ENCODE results near the gene FIGN. TPM values are rescaled to one million over a fixed set of nuclear protein-coding genes. Genes with fewer than 3 reads are reported as not detected.
A peak's percentile ranks its signal among the peaks of the same experiment; 100 is the strongest.

Gene FIGN
- total and polyA plus RNA-seq, 2 of the 13 experiments (the other 11 are each of a cell fraction or from before 2014, with no cell fraction given), result 6.6 to 6.7 TPM

- TF ChIP-seq CBX2 (IDR thresholded peaks at IDR 0.05; ENCODE audit: low read depth, low read length) (no peak), CBX2 (CRISPR knock-in tag; IDR thresholded peaks at IDR 0.05; ENCODE audit: low read depth) (no peak), AFF4 (CRISPR knock-in tag; IDR thresholded peaks at IDR 0.05) (no peak), ZFP1 (CRISPR knock-in tag; IDR thresholded peaks at IDR 0.05) (no peak), IKZF1 (IDR thresholded peaks at IDR 0.05) (no peak), UBTF (CRISPR knock-in tag; IDR thresholded peaks at IDR 0.05) (no peak), CEBPB (IDR thresholded peaks at IDR 0.05; ENCODE audit: borderline replicate concordance, low read depth, low read length) (peak; percentile 92), TARDBP (CRISPR knock-in tag; IDR thresholded peaks at IDR 0.05) (no peak), TP53 (CRISPR knock-in tag; conservative IDR thresholded peaks at IDR 0.05) (no peak), ZSCAN20 (CRISPR knock-in tag; IDR thresholded peaks at IDR 0.05; ENCODE audit: borderline replicate concordance) (no peak), HMGA1 (CRISPR knock-in tag; conservative IDR thresholded peaks at IDR 0.05) (no peak), GPN1 (CRISPR knock-in tag; IDR thresholded peaks at IDR 0.05; ENCODE audit: borderline replicate concordance) (no peak), ZBTB25 (CRISPR knock-in tag; IDR thresholded peaks at IDR 0.05) (peak; percentile 64; the same call in 1 of the 2 replicates), KLF11 (CRISPR knock-in tag; IDR thresholded peaks at IDR 0.05) (no peak), IKZF4 (CRISPR knock-in tag; IDR thresholded peaks at IDR 0.05; ENCODE audit: borderline replicate concordance, low read depth, not compliant biosample characterization) (no peak)
- TF ChIP-seq, protein P1, sequence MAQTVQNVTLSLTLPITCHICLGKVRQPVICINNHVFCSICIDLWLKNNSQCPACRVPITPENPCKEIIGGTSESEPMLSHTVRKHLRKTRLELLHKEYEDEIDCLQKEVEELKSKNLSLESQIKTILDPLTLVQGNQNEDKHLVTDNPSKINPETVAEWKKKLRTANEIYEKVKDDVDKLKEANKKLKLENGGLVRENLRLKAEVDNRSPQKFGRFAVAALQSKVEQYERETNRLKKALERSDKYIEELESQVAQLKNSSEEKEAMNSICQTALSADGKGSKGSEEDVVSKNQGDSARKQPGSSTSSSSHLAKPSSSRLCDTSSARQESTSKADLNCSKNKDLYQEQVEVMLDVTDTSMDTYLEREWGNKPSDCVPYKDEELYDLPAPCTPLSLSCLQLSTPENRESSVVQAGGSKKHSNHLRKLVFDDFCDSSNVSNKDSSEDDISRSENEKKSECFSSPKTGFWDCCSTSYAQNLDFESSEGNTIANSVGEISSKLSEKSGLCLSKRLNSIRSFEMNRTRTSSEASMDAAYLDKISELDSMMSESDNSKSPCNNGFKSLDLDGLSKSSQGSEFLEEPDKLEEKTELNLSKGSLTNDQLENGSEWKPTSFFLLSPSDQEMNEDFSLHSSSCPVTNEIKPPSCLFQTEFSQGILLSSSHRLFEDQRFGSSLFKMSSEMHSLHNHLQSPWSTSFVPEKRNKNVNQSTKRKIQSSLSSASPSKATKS (CRISPR knock-in tag; IDR thresholded peaks at IDR 0.05), result no peak
- TF ChIP-seq, protein P2, sequence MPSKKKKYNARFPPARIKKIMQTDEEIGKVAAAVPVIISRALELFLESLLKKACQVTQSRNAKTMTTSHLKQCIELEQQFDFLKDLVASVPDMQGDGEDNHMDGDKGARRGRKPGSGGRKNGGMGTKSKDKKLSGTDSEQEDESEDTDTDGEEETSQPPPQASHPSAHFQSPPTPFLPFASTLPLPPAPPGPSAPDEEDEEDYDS (CRISPR knock-in tag; IDR thresholded peaks at IDR 0.05), result no peak
These were observed 71.2 kb downstream of the FIGN start (continued) for GRCh38 chr2:163664610-163665009.

Measured in HepG2 (cell line).